Ecto neural progenitor cell (in vitro differentiated cells): Measurements from ENCODE around the gene MAPK6.
"Not testable (repeated sequence)": the region's sequence is repeated elsewhere in the genome, so short reads cannot be mapped to it uniquely, and the experiment has no call there.

ENCODE experiments used
- DNase-seq: peaks from one replicate; pipeline ENCODE4 v3.0.0-alpha.2; 2018; ENCODE audit warnings: low spot score

MAPK6 gene

DNA sequence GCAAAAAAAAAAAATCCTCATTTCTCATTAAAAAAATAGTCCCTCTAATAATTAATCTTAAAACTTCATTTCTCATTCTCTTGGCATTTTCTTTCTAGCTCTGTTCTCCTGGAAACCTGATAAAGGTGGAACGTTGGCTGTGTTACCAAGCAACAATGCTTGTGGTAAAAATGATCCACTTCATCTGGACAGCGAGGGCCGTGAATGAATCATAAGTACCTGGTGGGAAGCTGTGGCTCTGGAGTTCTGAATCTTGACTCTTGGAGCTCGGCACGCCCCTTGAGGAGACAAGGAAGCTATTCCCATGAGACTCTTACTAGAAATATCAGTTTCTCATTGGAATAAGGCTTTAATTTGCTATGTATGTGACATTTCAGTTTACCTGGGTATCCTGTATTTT lies 61.0 kb downstream of the MAPK6 start:
- DNase-seq, result no peak

DNA sequence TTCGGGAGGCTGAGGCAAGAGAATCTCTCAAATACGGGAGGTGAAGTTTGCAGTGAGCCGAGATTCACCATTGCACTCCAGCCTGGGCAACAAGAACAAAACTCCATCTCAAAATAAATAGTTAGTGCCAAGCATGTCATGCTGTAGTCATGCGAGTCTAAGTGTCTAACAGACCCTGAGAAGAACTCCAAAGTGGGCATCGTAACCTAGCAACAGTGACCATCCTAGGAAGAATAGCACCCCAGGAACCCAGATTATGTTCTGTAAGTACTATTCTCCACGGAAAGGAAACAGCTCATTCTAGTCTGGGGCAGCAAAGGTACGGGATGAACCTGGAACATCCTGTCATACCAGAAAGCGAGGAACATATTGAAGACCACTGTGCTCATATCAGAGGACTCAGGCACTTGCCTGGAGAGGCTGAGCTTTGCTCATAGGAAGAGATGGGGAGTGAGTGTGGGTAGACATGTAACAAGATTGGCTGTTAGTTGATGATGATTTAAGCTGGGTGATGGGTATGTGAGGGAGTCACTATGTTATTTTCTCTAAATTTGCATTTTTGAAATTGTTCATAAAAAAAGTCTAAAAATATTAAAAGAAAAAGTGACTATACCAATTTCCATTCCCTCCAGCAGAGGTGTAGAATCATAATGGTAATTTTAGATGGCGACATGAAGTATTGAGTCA lies 61.8 kb downstream of the MAPK6 start:
- no peak for DNase-seq

DNA sequence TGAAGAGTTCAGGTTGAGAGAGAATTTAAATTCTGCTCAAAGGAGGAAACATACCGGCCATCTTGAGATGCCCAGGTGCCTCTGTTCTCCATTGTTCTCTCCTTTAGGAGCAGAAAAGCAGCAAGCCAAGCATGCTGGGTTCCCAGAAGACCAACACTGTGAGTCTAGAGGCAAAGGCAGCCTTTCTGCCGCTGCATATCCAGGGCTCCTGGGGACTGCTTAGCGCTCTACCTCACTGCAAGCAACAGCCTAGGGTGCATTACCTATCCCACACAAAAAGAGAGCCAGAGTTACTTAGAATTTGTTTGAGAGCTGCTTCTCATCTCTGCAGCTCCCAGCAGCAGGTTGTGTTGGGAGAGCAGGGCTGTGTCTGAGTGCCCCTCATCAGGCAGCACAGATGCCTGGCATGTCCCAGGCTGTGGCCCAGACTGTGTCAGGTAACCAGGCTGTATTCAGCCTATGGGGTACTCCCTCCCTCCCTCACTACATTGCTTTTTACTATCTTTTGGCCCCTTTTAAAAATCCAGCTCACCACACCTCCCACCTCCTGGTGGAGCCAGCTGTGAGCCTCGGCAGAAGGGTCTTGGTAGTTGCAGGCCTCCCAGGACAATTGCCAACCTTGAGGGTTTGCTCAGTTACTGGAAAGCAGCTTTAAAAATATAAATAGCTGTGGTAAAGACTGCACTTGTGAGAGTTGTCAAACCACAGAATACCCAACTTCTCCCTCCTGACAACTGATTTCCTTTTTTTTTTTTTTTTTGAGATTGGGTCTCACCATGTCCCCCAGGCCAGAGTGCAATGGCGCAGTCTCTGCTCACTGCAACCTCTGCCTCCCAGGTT lies 63.4 kb downstream of the MAPK6 start:
- no peak for DNase-seq

DNA sequence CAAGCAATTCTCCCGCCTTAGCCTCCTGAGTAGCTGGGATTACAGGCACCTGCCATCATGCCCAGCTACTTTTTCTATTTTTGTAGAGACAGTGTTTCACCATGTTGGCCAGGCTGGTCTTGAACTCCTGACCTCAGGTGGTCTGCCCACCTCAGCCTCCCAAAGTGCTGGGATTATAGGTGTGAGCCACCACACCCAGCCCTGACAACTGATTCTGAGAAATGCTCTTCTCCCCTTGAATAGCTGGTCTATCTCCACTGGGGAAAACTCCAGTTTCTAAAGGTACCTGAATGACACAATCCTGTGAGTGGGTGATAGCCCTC lies 64.0 kb downstream of the MAPK6 start:
- not testable (repeated sequence) for DNase-seq

DNA sequence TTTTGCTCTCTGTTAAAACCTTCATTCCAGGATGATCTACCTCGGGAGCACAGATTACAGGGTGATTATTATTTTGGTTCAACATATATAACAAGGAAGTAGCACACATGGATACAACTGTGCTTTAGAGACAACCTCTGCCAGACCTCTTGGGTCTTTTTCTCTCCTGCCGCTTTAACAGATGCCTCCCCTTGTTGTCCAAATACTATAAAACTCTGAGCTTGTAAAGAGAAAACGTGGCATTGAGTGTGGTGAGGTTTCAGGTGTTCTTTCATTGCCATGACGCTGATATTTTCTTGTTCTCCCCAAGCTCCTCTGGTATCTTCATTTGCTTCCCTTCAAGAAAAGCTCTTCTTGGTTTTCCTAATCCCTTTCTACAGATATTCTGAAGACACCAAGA lies 64.6 kb downstream of the MAPK6 start:
- DNase-seq, result no peak

DNA sequence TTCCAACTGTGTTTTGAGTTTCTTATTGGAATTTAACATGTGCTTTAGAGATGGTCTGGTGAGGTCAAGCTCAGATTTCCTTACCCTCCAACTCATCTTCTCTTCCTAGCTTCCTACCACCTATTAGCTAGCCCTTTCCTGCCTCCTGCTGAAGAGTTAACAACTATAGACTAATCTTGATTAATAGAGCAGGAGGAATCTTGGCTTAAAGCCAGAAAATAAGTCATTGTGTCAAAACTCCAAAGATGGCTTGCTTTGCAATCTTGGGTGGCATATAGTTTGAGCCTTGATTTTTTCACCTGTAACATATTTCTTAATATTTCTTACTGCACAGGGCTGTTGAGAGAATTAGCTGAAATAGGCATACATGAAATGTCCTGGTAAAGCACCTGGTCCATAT lies 66.3 kb downstream of the MAPK6 start:
- DNase-seq, result no peak

DNA sequence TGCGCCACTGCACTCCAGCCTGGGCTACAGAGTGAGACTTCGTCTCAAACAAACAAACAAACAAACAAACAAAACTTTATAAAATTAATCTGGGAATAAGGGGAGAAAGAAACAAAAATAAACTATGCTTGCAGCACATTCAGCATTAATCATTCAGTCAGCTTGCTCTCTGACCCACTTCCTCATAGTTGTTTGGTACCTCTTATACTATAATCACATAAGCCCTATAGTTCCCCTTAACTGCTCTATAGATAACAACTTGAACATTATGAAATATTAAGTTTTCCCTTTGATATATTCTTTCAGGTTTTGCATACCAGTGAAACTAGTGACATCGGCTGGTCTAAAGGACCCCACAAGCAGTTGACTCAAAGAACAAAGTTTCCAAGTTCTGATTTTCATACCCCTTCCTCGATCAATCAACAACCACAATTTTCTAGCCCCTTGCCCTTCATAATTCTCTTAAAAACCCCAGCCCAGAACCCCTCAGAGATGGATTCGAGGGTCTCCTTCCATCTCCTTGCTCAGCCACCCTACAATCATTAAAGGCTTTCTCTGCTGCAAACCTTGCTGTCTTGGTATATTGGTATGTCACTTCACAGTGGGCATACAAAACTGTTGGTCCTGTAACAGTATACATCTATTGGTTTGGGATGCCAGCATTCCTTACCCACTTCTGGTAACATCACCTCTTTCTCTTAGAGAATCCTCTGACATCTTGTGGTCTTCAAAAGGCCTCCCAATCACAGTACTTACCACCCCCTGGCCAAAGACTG lies 67.2 kb downstream of the MAPK6 start:
- DNase-seq, result no peak

DNA sequence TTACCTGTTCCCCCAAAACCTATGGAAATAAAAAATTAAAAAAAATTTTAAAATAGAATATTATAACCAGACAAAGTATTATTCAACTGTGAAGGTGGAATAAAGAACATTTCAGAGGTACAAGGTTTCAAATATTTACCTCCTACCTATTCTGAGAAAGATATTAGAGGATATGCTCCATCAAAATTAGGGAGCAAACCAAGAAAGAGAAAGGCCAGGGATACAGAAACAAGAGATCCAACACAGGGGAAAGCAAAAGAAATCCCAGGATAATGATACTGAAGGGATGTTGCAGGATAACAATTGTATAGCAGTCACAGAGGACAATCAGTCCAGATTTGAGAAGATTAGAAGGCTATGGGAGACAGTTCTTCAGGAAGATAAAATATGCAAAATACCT lies 71.2 kb downstream of the MAPK6 start:
- no peak for DNase-seq

DNA sequence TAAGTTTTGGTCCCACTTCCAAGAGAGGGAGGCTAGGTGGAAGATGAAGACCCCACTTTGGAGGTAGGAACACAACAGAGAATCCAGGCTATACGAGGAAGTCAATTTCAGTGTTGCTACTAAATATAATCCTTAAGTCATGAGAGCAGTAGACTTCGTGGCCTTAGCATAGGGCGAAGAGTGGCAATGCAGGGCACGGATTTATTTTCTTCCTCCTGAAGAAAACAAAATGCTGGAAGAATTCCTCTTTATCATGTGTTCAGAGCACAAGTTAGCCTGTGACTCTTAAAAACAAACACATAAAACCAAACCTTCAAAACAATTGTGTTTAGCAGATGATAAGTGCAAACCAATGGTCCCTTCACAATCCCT lies 74.1 kb downstream of the MAPK6 start:
- no peak for DNase-seq

DNA sequence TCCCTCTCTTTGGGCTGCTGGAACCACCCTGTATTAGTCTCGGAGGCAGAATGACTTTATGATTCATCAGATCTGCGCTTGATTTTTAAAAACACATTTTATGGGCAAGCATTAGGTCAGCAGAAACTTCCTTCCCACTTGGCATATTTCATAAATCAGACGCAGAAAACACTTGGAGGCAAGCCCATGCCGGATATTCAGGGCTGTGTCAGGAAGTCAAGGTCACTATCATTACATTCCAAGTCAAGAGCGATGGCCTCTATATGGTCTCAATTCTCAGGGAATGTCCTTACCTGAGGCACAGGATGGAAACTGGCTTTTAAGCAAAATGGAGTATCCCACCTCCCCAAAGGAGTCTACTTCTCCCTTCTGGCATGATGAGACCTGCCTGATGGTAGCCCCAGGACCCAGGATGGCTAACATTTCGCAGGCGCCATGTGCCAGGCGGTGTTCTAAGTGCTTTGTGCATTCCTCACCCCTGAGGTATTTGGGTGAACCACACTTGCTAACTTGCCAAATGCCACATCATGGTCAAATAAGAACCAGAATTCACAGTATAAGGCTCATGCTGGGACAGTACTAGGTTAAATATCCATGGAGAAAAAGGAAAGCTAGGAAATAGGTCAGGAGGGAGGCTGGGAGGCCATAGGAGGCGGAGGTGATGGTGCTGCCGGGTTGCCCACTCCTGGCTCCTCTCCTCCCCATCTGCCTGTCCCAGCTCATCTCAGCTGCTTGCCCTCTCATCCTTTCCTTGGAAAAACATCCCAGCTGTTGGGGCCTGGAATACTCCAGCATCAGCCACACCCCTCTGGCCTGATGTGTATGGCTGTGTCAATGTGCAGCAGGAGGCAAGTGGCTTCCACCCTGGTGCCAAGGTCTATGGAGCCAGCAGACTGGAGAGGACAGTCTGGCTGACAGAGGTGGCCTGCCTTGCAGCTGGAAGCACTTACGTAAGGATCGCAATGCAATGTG lies 74.8 kb downstream of the MAPK6 start:
- DNase-seq, result no peak

DNA sequence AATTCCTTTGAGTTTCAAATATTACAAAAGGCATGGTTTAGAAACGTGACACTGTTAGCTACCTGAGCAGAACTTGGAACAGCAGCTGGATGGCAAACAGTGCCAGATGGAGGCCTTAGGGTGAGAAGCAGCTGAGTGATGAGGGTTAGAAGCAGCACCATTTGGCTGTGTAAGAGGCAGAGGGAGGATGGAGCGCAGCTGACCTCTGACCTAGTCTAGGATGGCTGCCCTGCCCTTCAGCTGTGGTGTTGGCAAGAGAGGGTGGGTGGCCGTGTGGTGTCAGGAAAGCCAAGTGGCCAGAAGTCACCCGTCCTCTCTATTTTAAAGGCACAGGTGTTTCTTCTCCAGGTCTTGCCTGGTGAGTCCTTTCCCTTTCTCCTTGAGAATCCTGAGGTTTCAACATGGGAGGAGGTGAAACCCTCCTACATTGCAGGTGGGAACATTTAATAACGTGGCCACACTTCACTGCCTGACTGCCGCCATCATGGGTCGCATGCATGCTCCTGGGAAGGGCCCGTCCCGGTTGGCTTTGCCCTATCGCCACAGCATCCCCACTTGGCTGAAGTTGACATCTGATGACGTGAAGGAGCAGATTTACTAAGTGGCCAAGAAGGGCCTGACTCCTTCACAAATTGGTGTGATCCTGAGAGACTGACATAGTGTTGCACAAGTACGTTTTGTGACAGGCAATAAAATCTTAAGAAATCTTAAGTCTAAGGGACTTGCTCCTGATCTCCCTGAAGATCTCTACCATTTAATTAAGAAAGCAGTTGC lies 76.0 kb downstream of the MAPK6 start:
- DNase-seq, result no peak

DNA sequence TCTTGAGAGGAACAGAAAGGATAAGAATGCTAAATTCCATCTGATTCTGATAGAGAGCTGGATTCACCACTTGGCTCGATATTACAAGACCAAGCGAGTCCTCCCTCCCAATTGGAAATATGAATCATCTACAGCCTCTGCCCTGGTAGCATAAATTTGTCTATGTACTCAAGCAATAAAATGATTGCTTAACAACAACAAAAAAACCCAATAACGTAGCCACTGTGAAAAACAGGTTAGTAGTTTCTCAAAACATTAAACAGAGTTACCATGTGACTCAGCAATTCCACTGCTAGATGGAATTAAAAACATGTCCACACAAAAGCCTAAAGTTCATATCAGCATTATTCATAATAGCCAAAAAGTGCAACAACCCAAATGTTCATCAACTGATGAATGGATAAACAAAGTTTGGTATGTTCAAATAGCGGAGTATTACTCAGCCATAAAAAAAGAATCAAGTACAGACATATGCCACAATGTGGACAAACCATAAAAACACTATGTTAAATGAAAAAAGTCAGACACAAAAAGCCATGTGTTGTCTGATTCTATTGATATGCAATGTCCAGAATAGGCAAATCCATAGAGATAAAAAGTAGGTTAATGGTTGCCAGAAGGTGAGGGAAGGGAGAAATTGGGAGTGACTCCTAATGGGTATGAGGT lies 76.7 kb downstream of the MAPK6 start:
- no peak for DNase-seq

DNA sequence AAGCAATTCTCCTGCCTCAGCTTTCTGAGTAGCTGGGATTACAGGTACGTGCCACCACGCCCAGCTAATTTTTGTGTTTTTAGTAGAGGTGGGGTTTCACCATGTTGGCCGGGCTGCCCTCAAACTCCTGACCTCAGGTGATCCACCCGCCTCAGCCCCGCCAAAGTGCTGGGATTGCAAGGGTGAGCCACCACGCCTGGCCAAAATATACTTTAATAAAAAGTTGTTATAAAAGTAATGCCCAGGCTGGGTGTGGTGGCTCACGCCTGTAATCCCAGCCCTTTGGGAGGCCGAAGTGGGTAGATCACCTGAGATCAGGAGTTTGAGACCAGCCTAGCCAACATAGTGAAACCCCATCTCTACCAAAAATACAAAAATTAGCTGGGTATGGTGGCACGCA lies 77.5 kb downstream of the MAPK6 start:
- DNase-seq, result not testable (repeated sequence)

DNA sequence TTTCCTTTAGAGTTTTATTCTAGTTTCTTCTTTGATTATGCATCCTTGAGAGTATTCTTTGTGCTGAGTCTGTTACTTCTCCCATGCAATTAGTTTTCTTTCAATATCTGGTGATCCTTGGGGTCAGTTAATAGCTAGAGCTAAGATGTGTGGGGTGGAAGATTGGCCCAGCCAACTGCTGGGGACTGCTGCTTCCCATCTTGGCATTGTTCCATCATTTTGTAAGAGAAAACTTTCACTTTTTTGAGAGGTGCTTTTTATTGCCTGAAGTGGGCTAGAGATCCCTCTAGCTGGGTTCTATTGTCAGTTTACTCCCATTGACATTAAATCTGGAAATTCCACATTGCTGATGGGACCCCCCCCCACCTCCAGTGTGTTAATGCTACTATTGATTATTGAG lies 78.2 kb downstream of the MAPK6 start:
- no peak for DNase-seq

DNA sequence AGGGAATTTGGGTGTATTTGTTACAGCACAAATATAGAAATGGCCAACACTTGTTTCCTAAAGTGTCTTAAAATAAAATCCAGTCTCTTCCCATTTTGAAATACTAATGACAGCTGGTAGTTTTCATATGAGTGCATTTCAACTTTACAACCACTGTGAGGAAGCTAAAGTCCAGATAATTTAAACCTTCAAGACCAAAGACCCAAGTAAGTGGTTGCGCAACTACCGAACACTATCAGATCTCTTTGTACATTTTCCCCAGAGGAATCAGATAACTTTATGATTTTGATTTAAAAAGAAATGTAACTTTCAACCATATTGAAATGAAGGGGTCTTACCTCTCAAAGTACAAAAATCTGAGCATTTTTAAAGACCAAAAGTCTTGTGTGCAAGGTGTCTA lies 79.3 kb downstream of the MAPK6 start:
- DNase-seq, result no peak

DNA sequence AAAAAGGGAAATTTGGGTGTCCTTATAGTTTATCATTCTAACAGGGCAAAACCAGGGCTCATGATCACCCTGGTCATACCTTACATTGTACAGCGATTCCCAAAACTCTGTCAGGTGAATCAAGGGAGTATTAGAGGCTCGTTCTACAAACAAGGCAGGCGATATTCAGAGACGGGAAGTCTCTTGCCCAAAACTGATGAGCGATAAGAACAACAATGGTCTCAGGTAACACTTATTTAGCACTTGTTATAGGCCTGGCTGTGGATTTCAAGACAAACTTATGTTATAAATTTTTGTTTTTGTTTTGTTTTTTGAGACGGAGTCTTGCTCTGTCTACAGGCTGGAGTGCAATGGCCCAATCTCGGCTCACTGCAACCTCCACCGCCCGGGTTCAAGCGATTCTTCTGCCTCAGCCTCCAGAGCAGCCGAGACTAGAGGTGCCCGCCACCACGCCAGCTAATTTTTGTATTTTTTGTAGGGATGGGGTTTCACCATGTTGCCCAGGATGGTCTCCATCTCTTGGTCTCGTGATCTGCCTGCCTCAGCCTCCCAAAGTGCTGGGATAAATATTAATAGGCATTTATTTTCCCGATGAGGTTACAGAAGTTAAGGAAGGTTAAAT lies 80.7 kb downstream of the MAPK6 start:
- DNase-seq, result no peak

DNA sequence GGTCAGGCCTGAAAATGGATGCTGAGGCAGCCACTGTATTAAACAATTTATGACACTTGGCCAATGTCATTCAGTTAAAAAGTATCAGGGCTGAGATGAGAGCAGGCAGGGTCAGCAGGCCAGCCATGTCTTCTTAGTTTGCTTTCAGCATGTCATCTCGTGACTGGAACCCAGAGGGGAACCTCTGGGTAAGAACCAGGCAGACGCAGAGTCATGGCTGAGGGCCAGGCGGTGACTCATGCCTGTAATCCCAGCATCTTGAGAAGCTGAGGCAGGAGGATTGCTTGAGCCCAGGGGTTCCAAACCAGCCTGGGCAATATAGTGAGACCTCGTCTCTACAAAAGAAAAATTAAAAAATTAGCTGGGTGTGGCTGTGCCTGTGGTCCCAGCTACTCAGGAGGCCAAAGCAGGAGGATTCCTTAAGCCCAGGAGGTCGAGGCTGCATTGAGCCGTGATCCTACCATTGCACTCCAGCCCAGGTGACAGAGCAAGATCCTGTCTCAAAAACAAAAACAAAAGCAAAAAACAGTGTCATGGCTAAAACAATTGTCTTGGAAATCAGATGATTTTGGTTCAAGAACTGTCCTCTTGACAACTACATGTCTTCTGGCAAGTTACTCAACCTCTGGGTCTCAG lies 81.9 kb downstream of the MAPK6 start:
- DNase-seq, result no peak

DNA sequence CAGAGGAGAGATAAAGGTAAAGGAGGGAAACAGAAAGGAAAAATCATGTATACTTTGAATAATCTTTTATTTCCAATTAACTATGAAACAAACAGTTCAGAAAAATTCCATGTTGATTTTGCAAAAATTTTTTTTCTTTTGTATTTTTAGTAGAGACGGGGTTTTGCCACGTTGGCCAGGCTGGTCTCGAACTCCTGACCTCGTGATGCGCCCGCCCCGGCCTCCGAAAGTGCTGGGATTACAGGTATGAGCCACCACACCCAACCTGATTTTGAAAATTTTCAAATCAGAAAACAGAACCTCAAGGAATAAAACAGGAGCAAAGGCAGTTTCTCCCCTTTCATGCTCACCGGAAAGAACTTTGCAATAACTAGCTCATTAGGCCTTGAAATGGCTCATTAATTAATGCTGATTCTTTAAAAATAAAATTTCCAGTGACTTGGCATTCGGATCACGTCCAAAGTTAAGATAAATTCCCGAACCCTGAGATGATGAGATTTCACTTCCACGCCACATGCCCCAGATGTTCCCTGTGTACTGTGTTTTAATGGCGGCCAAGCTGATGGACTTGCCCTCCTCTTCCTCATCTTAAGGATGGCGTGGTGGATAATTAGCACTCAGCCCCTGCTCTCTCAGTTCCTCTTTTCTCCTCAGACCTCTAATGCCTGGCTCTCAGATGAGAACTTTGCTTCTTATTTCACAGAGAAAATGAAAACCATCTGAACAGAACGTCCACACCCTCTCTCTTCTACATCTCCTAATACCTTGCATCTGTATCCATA lies 82.7 kb downstream of the MAPK6 start:
- DNase-seq, result no peak

DNA sequence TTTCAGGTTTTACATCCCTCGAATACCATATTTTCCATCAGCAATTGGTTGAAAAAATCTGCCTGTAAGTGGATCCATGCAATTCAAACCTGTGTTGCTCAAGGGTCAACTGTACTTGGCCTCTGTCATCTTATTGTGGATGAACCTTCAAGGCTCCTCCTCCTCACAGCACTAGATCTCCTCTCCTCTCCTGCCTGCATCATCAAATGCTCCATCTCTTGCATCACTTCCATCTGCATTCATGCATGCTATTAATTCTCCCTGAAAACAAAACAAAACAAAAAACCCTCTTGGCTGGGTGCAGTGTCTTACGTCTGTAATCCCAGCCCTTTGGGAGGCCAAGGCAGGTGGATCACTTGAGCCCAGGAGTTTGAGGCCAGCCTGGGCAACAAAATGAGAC lies 83.4 kb downstream of the MAPK6 start:
- DNase-seq, result no peak
